K562 (cell line): Measurements from ENCODE around the gene POLR3A. TPM values are rescaled to one million over a fixed set of nuclear protein-coding genes. Genes with fewer than 3 reads are reported as not detected.

Source experiments
- AFF4 ChIP-seq: sonication (generic); formaldehyde crosslinking; IDR thresholded peaks from 2 replicates; pipeline ENCODE4 v1.8.0; 2023; ENCODE audit warnings: mild to moderate bottlenecking, missing genetic modification reagents
- BCOR ChIP-seq: fragments of 450-650 bp; IDR thresholded peaks from 2 replicates; pipeline ENCODE4 v1.6.1; 2016
- BRD9 ChIP-seq: fragments of 450-650 bp; IDR thresholded peaks from 2 replicates; pipeline ENCODE4 v1.6.1; 2018; ENCODE audit warnings: low read depth; ENCODE audit not compliant: partially characterized antibody
- CSDE1 ChIP-seq, 2 experiments: fragments of 450-650 bp; IDR thresholded peaks; 2 replicates each; pipeline ENCODE4 v1.6.1; 2016; ENCODE audit warnings: mild to moderate bottlenecking in 1 of 2
- ERF ChIP-seq: fragments of 450-650 bp; formaldehyde crosslinking; IDR thresholded peaks from 2 replicates; pipeline ENCODE4 v1.4.0; 2020; ENCODE audit warnings: mild to moderate bottlenecking, mixed read lengths
- GTF2F1 ChIP-seq: IDR thresholded peaks from 2 replicates; pipeline ENCODE4 v1.6.1; 2011; ENCODE audit warnings: low read depth, low read length, improper control_type of control experiment
- KDM2B ChIP-seq: fragments of 250-450 bp; sonication (Bioruptor Pico); IDR thresholded peaks from 2 replicates; pipeline ENCODE4 v1.8.0; 2021; ENCODE audit warnings: mild to moderate bottlenecking, moderate library complexity
- PRDM10 ChIP-seq: fragments of 450-650 bp; IDR thresholded peaks from 2 replicates; pipeline ENCODE4 v1.6.1; 2018; ENCODE audit not compliant: partially characterized antibody
- RBM25 ChIP-seq: fragments of 200-400 bp; formaldehyde crosslinking; IDR thresholded peaks from 2 replicates; pipeline ENCODE4 v1.6.1; 2018; ENCODE audit warnings: low read length, low read depth, moderate library complexity; ENCODE audit not compliant: severe bottlenecking
- TFAP4 ChIP-seq: sonication (generic); formaldehyde crosslinking; IDR thresholded peaks from 2 replicates; pipeline ENCODE4 v1.8.0; 2022; ENCODE audit warnings: missing genetic modification reagents, mild to moderate bottlenecking, moderate library complexity, borderline replicate concordance
- ZBTB33 ChIP-seq: sonication (generic); formaldehyde crosslinking; IDR thresholded peaks from 2 replicates; pipeline ENCODE4 v1.8.1; 2023; ENCODE audit warnings: mild to moderate bottlenecking, missing genetic modification reagents
- ZFX ChIP-seq: sonication (generic); formaldehyde crosslinking; IDR thresholded peaks from 2 replicates; pipeline ENCODE4 v1.8.0; 2022; ENCODE audit warnings: mild to moderate bottlenecking, missing genetic modification reagents, moderate library complexity
- ZNF277 ChIP-seq: fragments of 250-450 bp; sonication (Bioruptor Pico); IDR thresholded peaks from 2 replicates; pipeline ENCODE4 v1.8.0; 2022; ENCODE audit warnings: inconsistent platforms, mild to moderate bottlenecking, moderate library complexity, borderline replicate concordance
- ZSCAN29 ChIP-seq: fragments of 450-650 bp; IDR thresholded peaks from 2 replicates; pipeline ENCODE4 v1.6.1; 2017
- polyA plus RNA-seq, 8 experiments: library from polyadenylated mRNA; depleted of rRNA in 4 of 8; stranded (reverse) in 5 of 8; unstranded in 3 of 8; fragments of >200 nt; fragmentation: Nextera tagmentation in 2 of 8; fragmentation: Illumina TruSeq in 1 of 8; extraction: Ambion mirVana in 2 of 8; extraction: Trizol in 1 of 8; gene quantifications; 2 replicates each; pipeline versions ENCODE4 v1.2.1 to v1.2.3, GENCODE V29; 2011 to 2014; ENCODE audit warnings: inconsistent platforms in 1 of 8, missing spikeins in 1 of 8
- total RNA-seq, 7 experiments: library from RNA; depleted of rRNA in 6 of 7; stranded (reverse); fragments of >200 nt in 6 of 7; fragmentation: Illumina TruSeq in 2 of 7; extraction: Trizol in 2 of 7; gene quantifications; 2 replicates each; pipeline versions ENCODE4 v1.2.1 to v1.2.3, GENCODE V29; 2011 to 2021; ENCODE audit warnings: low replicate concordance in 1 of 7

Gene POLR3A
- total and polyA plus RNA-seq, 9 of the 15 experiments (the other 6 are each of a cell fraction or from before 2014, with no cell fraction given): 14.9 to 37.0 (median 26.7) TPM

GRCh38 chr10:77971804-77972144 lies 57.5 kb downstream of the POLR3A start (continued):
- TF ChIP-seq ZBTB33 (CRISPR knock-in tag): no peak
- 0 out of 2 replicates have a peak, but pooled peaks have one; percentile 3 for TF ChIP-seq ERF (CRISPR knock-in tag)
- no peak for TF ChIP-seq ZSCAN29
- TF ChIP-seq TFAP4: peak; percentile 40; the same call in 1 of the 2 replicates
- no peak for TF ChIP-seq ZNF277
- no peak for TF ChIP-seq CSDE1 (IDR thresholded peaks at IDR 0.05)
- no peak for TF ChIP-seq BRD9
- no peak for TF ChIP-seq AFF4 (CRISPR knock-in tag)
- TF ChIP-seq PRDM10: peak; percentile 41
- no peak for TF ChIP-seq RBM25
- TF ChIP-seq GTF2F1: no peak
- TF ChIP-seq ZFX (CRISPR knock-in tag): no peak
- no peak for TF ChIP-seq KDM2B (CRISPR knock-in tag)
- no peak for TF ChIP-seq BCOR
